Caki2 (cell line): ENCODE measurements around the gene EID2B. TPM values are rescaled to one million over a fixed set of nuclear protein-coding genes. Genes with fewer than 3 reads are reported as not detected.

Experiments used
- total RNA-seq: library from RNA; depleted of rRNA; stranded (reverse); fragments of >200 nt; shearing (Covaris generic); gene quantifications from 2 replicates; pipeline ENCODE4 v1.2.3, GENCODE V29; 2014; ENCODE audit warnings: low replicate concordance; rRNA removed

EID2B gene
- total RNA-seq, 1 experiment from 2014 or later, result 6.2 TPM

Other genes starting within 250 kb of the EID2B start
- gene IFNL1, start 236.4 kb downstream of the EID2B start, total RNA-seq, result not detected in 2 replicates
- 0.52 and 2.0 TPM in 2 replicates for gene LRFN1, start 212.0 kb downstream of the EID2B start, total RNA-seq
- gene GMFG, start 196.8 kb downstream of the EID2B start, total RNA-seq, result not detected in 2 replicates
- gene SAMD4B, start 190.4 kb downstream of the EID2B start, total RNA-seq, result 39.6 and 63.2 TPM in 2 replicates
- gene PAF1, start 141.7 kb downstream of the EID2B start, total RNA-seq, result 77.5 and 79.9 TPM in 2 replicates
- gene MED29, start 141.5 kb downstream of the EID2B start, total RNA-seq, result 76.2 and 86.5 TPM in 2 replicates
- 1.4 TPM in 1 of 2 replicates, not detected in the other for gene ZFP36, start 126.0 kb downstream of the EID2B start, total RNA-seq
- gene PLEKHG2, start 120.2 kb downstream of the EID2B start, total RNA-seq, result 5.1 and 34.1 TPM in 2 replicates
- 76.6 and 151 TPM in 2 replicates for gene RPS16, start 96.9 kb downstream of the EID2B start, total RNA-seq
- 95.5 and 108 TPM in 2 replicates for gene SUPT5H, start 87.3 kb downstream of the EID2B start, total RNA-seq
- gene TIMM50, start 52.0 kb downstream of the EID2B start, total RNA-seq, result 243 and 282 TPM in 2 replicates
- gene DLL3, start 33.9 kb downstream of the EID2B start, total RNA-seq, result 5.8 and 11.8 TPM in 2 replicates
- gene SELENOV, start 17.7 kb downstream of the EID2B start, total RNA-seq, result not detected in 2 replicates
- gene EID2, start 7.3 kb upstream of the EID2B start, total RNA-seq, result 16.4 and 18.8 TPM in 2 replicates
- not detected in 2 replicates for gene LGALS13, start 69.7 kb upstream of the EID2B start, total RNA-seq
- gene LGALS16, start 123.1 kb upstream of the EID2B start, total RNA-seq, result not detected in 2 replicates
- gene LGALS14, start 171.6 kb upstream of the EID2B start, total RNA-seq, result not detected in 2 replicates
- 7.8 TPM in 1 of 2 replicates, not detected in the other for gene CLC, start 205.2 kb upstream of the EID2B start, total RNA-seq
- not detected in 2 replicates for gene LEUTX, start 246.0 kb upstream of the EID2B start, total RNA-seq